GM18867 (cell line): ENCODE results near the gene MEF2B.
A peak's percentile ranks its signal among the peaks of the same experiment; 100 is the strongest.

Experiments
- ATAC-seq: cut with Tn5 transposase; IDR thresholded peaks from one replicate; pipeline ENCODE4 v1.9.1; 2021; ENCODE audit warnings: mild to moderate bottlenecking, moderate library complexity; ENCODE audit not compliant: unreplicated experiment

Gene MEF2B

DNA sequence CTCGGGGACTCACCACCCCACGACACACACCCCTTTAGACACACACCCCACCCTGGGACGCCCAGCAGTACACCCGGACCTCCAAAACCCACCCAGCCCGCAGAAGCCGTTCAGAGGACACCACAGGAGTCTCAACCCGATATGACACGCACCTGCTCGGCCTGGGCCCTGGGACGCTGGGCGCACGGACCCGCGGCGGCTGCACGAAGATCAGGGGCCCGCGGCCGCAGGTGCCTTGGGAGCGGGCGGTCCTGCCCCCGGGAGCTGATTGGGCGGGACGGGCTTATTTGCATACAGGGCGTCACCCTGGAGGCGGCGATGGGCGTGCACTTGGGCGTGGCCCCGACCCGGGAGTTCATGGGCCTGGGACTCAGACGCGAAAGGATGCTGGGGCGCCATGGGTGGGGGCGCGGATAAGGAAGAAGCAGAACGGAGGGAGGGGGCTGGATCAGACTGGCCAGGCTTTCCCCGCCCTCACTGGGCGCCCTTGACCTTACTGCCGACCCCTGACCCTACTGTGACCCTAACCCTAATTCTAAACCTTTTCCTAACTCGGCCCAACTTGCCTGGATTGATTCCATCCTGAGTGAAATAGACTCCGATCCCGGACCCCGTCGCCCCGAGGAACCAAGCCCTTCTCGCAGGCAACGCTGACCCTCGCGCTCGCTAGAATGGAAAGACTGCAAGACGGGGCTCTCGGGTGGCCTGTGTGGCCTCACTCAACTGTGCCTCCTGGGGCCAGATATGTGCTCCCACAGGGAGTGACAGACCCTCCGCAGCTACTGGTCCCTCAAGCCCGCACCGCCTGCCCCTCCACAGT, at the start of gene MEF2B:
Gene MEF2B (minus strand): TSS at position 211 of the 820 bp plus-strand sequence. CDS start 19,528 bp downstream, outside the sequence.
- peak; percentile 85 for ATAC-seq

GRCh38 chr19:19218911-19219310, 48.8 kb upstream of the MEF2B start:
- ATAC-seq = no peak

GRCh38 chr19:19217099-19217498, 47.0 kb upstream of the MEF2B start:
- no peak for ATAC-seq

- ATAC-seq = no peak
Observed at GRCh38 chr19:19215792-19216191, 45.7 kb upstream of the MEF2B start.

DNA sequence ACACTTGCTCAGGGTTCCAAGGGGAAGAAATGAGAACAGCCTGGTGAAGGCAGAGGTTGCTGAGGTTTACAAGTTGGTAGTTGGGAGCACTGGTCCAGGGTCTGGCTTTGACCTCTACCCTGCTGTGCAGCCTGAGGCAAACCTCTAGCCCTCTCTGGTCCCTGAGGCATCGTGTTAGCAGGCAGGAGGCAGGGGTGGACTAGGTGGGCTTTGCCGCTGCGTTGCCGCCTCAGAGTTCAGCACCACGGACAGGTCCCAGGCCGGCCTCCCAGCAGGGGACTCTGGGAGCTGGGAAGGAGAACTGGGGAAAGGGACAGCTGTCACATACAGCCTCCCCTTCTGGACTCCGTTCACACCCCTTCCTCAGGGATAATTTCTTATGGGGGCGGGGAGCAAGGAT, 44.8 kb upstream of the MEF2B start:
- no peak for ATAC-seq

DNA sequence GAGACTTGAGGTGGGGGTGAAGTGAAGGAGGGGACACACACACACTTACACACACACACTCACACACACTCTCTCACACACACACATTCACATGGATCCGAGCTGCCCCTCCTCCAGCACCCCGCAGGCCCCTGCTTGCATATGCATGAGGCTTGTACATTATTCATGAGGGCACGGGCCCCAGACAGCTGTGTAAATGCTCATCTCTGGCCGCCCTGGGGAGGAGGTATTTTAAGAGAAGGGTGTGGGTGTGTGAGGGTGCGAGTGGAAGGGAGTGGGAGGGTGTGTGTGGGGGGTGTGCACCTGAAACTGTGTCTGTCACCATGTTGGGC, 44.1 kb upstream of the MEF2B start:
- no peak for ATAC-seq

- ATAC-seq = no peak
Observed at GRCh38 chr19:19213426-19214158, 43.5 kb upstream of the MEF2B start.

DNA sequence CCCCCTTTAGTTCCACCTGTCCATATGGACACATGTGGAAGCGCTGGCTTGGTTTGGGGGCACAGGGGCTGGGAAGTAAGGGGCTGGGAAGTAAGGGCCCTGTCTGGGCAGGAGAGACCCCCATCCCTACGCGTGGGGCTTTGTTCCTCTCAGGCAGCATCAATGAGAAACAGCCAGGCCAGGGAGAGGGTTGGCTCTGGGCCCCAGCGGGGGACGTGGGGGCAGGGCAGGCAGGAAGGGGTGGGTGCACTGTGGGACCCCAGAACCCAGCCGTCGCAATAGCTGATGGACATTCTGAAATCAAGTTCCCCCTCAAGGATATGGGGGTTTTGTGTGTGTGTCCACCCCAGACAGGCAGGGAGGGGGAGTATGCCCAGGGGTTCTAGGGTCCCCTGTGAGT, 42.9 kb upstream of the MEF2B start:
- ATAC-seq = no peak

GRCh38 chr19:19211499-19212420, 41.7 kb upstream of the MEF2B start, which contains the start of gene NCAN:
Gene NCAN, plus strand, starts transcription at chr19:19211958. Its CDS starts 4,996 bp downstream, at chr19:19216954.
- ATAC-seq = no peak

DNA sequence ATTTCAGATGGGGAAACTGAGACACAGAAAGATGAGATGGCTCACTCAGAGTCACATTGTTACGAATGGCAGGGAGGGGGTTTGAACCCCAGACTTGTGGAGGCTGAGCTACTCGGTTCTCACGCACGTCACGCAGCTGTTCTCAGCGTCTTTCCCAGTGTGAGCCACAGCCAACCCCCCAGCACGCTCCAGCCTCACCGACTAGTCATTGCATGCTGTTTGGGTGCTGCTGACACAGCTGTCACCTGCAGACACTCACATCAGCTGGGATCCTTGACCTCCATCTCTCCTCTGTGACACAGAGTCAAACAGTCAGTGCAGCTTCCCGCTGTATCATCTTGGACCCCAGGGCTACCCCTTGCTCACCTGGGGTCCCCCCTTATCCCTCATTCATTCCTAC, 39.3 kb upstream of the MEF2B start:
- ATAC-seq = no peak

GRCh38 chr19:19207637-19208572, 37.8 kb upstream of the MEF2B start:
- ATAC-seq = no peak

DNA sequence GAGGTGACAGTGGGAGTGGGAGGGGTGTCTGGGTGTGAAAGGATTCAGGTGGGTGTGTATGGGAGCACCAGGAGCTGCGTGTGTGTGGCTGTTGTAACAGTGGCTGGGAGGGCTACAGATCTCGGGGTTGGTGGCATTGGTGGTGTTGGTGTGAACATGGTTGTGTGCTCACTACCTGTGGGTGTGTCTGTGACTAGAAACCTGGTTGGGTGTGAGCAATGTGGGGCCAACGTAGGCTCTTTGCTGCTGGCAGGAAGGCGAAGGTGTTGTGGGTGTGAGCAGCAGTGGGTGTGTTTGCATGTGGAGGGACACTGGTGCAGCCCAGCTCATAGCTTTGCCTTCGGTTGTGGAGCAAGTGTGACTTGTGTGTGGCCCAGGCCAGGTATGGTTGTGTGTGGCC, 36.9 kb upstream of the MEF2B start:
- ATAC-seq = no peak

GRCh38 chr19:19205416-19206410, 35.6 kb upstream of the MEF2B start:
- ATAC-seq = no peak

DNA sequence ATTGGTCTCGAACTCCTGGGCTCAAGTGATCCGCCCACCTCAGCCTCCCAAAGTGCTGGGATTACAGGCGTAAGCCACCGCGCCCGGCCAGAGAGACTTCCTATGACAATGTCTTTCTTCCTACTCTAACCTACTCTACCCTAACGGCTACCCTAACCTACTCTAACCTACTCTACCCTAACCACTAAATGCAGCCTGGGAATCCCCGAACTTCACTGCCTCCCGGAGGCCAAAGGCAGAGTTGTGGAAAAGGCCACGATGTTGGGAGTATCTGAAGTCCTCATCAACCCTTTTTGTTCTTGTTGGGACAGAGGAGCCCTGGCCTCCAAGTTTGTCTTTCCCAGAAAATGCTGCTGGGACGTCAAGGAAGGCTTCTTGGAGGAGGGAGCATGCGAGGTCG, 34.1 kb upstream of the MEF2B start:
- ATAC-seq = no peak

GRCh38 chr19:19203012-19203856, 33.2 kb upstream of the MEF2B start, which contains the start of gene NR2C2AP:
Gene NR2C2AP, minus strand, starts transcription at chr19:19203414. Its CDS starts 354 bp downstream, at chr19:19203060.
- ATAC-seq = peak; percentile 68

- no peak for ATAC-seq
Observed at GRCh38 chr19:19202707-19203011, 32.6 kb upstream of the MEF2B start.

DNA sequence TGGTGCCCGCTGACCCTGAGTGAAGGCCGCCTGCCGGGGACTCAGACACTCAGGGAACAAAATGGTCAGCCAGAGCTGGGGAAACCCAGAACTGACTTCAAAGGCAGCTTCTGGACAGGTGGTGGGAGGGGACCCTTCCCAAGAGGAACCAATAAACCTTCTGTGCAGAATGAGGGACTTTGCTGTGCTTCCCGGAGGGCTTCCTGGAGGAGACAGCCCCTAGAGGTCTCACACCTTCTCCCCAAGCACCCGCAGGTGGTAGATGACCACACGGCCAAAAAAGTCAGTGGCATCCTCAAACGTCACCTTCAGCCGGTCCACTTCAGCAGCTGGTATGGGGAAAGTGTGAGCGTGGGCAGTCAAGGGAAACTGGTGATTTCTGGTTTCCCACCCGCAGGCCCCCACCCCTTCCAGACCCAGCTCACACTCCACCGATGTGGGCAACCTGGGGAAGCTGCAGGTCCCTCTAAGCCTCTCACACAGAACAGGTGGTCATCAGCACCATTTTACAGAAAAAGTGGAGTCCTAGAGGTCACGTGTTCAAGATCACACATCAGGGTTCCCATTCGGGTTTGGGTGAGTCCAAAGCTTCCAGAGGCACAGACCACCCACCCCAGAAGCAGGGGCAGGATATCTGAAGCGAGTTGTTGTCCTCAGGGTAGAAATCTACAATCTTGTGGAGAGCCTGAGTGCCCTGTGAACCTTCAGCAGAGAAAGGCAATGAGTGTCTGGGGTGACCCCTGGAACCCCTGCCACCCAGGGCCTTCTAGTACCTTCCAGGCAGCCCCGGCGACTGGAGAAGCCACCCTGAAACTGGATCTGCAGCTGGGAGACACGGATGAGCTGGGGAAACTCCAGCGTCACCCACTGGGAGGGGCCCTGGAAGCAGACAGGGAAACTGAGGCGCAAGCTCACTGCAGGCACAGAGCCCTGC, 31.9 kb upstream of the MEF2B start:
- ATAC-seq = no peak
